Measurements from ENCODE around the gene NAV2. TPM values are rescaled to one million over a fixed set of nuclear protein-coding genes. Genes with fewer than 3 reads are reported as not detected.

Gene NAV2
- total RNA-seq, 1 experiment from 2014 or later: 22.7 TPM

DNA sequence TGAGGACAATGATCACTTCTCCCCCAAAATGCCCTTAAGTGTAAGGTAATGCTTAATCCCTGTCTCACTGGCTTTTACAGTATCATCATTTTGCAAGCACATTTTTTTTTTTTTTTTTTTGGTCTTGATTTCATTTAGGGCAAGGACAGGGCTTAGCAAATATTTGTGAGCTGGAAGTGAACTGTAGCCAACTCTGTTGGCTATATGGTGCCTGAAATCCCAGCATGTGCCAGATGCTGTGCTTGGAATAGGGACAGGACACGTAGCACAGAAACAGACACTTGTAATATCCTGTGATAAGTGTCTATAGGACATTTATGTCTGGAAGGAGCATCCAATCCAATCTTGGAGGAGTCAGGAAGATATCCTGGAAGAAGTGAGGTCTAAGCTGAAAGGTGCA is 198.3 kb downstream of the NAV2 start:
- Histone ChIP-seq H3K36me3 (ENCODE audit: control insufficient read depth, insufficient read depth, low read length) (no peaks in the 10 kb centered on the region), H3K27me3 (ENCODE audit: control insufficient read depth, insufficient read depth, low read length) (no peaks in the 10 kb centered on the region), H3K4me1 (ENCODE audit: control insufficient read depth, insufficient read depth, low read length) (no peaks in the 10 kb centered on the region), H3K4me3 (ENCODE audit: low read depth in 2 of 2, low read length in 2 of 2) (no peak overlapping the region), H3K9me3 (ENCODE audit: control insufficient read depth, insufficient read depth, low read depth, low read length) (no peaks in the 10 kb centered on the region), H3K27ac (ENCODE audit: low read length) (no peak overlapping the region)
- no TSS peak for BruUV-seq (replicated peaks)
- TF ChIP-seq POLR2AphosphoS5 (IDR thresholded peaks at IDR 0.05; ENCODE audit: low read depth, low read length) (no peak), TCF7L2 (IDR thresholded peaks at IDR 0.05; ENCODE audit: low read depth, low read length) (no peak), SIN3A (IDR thresholded peaks at IDR 0.05; ENCODE audit: borderline replicate concordance, insufficient read depth, low read depth, low read length) (no peak)
- TF ChIP-seq, protein P1, sequence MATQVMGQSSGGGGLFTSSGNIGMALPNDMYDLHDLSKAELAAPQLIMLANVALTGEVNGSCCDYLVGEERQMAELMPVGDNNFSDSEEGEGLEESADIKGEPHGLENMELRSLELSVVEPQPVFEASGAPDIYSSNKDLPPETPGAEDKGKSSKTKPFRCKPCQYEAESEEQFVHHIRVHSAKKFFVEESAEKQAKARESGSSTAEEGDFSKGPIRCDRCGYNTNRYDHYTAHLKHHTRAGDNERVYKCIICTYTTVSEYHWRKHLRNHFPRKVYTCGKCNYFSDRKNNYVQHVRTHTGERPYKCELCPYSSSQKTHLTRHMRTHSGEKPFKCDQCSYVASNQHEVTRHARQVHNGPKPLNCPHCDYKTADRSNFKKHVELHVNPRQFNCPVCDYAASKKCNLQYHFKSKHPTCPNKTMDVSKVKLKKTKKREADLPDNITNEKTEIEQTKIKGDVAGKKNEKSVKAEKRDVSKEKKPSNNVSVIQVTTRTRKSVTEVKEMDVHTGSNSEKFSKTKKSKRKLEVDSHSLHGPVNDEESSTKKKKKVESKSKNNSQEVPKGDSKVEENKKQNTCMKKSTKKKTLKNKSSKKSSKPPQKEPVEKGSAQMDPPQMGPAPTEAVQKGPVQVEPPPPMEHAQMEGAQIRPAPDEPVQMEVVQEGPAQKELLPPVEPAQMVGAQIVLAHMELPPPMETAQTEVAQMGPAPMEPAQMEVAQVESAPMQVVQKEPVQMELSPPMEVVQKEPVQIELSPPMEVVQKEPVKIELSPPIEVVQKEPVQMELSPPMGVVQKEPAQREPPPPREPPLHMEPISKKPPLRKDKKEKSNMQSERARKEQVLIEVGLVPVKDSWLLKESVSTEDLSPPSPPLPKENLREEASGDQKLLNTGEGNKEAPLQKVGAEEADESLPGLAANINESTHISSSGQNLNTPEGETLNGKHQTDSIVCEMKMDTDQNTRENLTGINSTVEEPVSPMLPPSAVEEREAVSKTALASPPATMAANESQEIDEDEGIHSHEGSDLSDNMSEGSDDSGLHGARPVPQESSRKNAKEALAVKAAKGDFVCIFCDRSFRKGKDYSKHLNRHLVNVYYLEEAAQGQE (IDR thresholded peaks at IDR 0.05; ENCODE audit: insufficient read depth in 1 of 2, low read depth in 2 of 2, low read length in 1 of 2): no peak
- TF ChIP-seq, protein P2, sequence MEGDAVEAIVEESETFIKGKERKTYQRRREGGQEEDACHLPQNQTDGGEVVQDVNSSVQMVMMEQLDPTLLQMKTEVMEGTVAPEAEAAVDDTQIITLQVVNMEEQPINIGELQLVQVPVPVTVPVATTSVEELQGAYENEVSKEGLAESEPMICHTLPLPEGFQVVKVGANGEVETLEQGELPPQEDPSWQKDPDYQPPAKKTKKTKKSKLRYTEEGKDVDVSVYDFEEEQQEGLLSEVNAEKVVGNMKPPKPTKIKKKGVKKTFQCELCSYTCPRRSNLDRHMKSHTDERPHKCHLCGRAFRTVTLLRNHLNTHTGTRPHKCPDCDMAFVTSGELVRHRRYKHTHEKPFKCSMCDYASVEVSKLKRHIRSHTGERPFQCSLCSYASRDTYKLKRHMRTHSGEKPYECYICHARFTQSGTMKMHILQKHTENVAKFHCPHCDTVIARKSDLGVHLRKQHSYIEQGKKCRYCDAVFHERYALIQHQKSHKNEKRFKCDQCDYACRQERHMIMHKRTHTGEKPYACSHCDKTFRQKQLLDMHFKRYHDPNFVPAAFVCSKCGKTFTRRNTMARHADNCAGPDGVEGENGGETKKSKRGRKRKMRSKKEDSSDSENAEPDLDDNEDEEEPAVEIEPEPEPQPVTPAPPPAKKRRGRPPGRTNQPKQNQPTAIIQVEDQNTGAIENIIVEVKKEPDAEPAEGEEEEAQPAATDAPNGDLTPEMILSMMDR (IDR thresholded peaks at IDR 0.05): no peak
- intact Hi-C loops (cut with micrococcal nuclease; ENCODE audit: unreplicated experiment) (no loop called here), in situ Hi-C loops (cut with HindIII; ENCODE audit: low pct_unique_long_range_greater_than_20kb, low sequenced_read_pairs) (no loop called here)
- DNase-seq (ENCODE audit: low read depth, low spot score): no peak
- ChIA-PET CTCF (no interaction called here), POLR2A (interaction anchor here (0.6 kb wide), 1 partner anchor 165 kb away, joined by 4 read pairs; no protein-coding TSS in a partner anchor)
- ATAC-seq: no peak

DNA sequence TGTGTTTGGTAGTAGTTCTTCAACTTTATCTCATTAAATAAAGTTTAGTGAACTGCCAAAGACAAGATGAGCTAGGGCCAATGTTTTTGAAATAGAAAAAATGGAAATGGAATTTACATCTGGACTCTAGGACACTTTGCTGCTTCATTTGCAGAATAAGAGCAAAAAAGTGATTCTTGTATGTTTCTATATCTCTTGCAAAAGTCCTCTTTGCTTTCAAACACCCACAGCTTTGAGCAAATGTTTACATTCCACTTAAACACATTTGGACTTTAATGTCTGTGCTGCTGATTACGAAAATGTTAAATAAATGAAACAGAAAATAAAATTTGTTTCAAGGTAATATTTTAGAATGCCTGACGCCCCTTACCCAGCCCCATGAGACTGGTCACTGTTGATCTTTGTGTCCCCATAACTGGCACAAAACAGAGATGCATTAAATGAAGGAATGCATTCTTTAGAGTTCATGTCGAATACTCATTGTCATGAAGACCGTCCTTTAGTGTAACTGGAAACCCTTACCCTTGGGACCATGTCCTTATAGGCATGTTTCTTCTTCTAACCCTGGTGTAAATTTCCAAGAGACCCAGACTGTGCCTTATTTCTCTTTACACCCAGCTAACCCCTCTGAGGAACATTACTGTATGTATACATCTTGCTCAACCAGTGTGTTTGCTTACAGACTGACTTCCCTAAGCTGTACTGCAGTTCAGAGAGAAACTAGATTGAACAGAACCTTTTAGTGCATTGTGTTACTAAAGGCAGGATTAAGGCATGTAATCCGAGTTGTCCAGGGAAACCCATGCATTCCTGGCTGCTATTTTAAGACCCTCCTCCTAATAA is 199.7 kb downstream of the NAV2 start:
- Histone ChIP-seq H3K36me3 (ENCODE audit: control insufficient read depth, insufficient read depth, low read length) (no peaks in the 10 kb centered on the region), H3K4me1 (ENCODE audit: control insufficient read depth, insufficient read depth, low read length) (no peaks in the 10 kb centered on the region), H3K9me3 (ENCODE audit: control insufficient read depth, insufficient read depth, low read depth, low read length) (no peaks in the 10 kb centered on the region), H3K4me3 (ENCODE audit: low read depth in 2 of 2, low read length in 2 of 2) (no peak overlapping the region), H3K27me3 (ENCODE audit: control insufficient read depth, insufficient read depth, low read length) (no peaks in the 10 kb centered on the region), H3K27ac (ENCODE audit: low read length) (no peak overlapping the region)
- intact Hi-C loops (cut with micrococcal nuclease; ENCODE audit: unreplicated experiment): no loop called here
- in situ Hi-C loops (cut with HindIII; ENCODE audit: low pct_unique_long_range_greater_than_20kb, low sequenced_read_pairs): no loop called here
- DNase-seq (ENCODE audit: low read depth, low spot score) (no peak), ATAC-seq (no peak)
- BruUV-seq (replicated peaks): no TSS peak
- TF ChIP-seq POLR2AphosphoS5 (IDR thresholded peaks at IDR 0.05; ENCODE audit: low read depth, low read length) (no peak), SIN3A (IDR thresholded peaks at IDR 0.05; ENCODE audit: borderline replicate concordance, insufficient read depth, low read depth, low read length) (no peak), TCF7L2 (IDR thresholded peaks at IDR 0.05; ENCODE audit: low read depth, low read length) (no peak)
- TF ChIP-seq, protein P1 (IDR thresholded peaks at IDR 0.05; ENCODE audit: insufficient read depth in 1 of 2, low read depth in 2 of 2, low read length in 1 of 2): no peak
- TF ChIP-seq, protein P2 (IDR thresholded peaks at IDR 0.05): no peak
- POLR2A ChIA-PET: interaction anchor here (0.6 kb wide), 1 partner anchor 14 kb away, joined by 8 read pairs; no protein-coding TSS in a partner anchor
- CTCF ChIA-PET: no interaction called here
